ENCODE measurements around the gene TDRD10.

TDRD10 gene

DNA sequence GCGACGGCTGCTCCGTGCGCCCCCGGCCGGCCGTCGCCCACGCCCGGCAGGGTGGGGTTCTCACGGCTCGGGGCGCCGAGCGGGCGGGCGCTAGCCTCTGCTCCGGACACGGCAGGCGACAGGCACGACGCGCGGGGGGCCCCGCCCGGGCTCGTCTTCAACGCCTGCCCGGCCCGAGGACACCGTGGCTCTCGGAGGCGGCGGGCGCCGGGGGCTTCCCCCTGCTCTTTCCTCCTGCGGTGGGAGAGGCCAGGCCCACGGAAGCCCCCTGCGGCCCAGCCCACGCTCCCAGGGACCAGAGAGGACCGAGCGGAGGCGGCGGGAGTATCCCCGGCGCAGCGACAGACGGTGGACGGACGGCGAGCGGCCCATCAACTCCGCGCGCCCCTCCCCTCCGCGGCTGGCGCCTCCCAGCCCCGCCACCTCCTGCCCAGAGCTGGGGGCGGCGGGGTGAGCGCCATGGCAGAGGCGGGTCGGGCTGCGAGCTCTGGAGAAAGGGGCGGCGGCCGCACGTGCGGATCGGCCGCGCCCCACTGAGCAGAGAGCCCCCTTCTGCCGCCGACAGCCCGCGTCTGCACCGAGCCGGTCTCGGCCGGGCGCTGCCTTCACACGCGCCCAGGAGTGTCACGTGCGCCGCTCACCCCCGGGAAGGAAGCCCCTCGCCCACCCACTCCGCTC is at the start of gene TDRD10, which contains the start of gene SHE:
TSS of gene TDRD10 (plus strand) at position 154 of the 678 bp plus-strand sequence. CDS start 4,685 bp downstream, outside the sequence.
TSS of gene SHE (minus strand) at position 347 of the 678 bp plus-strand sequence. CDS start 386 bp downstream, outside the sequence.
- no peak for TF ChIP-seq CTCF (IDR thresholded peaks at IDR 0.05; ENCODE audit: control insufficient read depth, insufficient read depth, low read depth, low read length, missing control alignments)
- no peak within 1 kb of the TSS for H3K4me3 ChIP-seq (ENCODE audit: control insufficient read depth, low read depth, low read length)
- no peak for DNase-seq (ENCODE audit: low read depth)

- H3K4me3 ChIP-seq (ENCODE audit: control insufficient read depth, low read depth, low read length) = no peak overlapping the region
Observed at GRCh38 chr1:154453161-154453560, 48.9 kb upstream of the TDRD10 start.

DNA sequence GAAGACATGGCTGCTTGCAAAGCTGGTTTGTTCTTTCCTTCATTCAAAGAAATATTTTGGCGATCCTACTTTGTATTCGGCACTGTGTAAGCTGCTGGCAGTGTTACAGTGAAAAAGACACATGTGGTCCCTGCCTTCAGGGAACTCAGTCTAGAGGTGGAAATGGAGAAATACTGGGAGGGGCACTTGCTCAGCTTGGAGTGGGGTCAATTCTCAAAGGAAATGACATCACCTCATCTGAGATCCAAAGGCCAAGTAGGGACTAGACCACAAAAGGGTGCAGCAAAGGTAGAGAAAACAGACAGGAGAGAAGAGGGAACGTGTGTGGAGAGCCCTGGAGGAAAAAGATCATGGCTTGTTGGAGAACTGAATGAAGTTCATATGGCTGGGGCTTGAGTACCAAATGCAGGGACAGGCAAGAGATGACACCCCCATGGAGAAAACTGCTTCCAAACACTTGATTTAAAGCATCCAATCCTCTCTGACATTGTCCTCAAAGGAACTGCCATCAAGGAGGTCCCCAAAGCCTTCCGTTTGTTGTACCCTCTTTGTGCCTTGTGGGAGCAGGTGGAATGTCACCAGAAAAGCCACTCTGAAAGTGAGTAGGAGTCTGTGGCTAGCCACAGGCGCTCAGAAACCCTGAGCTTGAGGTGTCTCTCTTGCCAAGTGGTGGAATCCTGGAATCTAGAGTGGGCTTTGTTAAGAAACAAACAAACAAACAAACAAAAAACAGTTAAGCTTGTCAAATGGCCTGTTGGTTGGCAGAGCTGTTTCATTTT is 48.3 kb upstream of the TDRD10 start:
- no peak overlapping the region for H3K4me3 ChIP-seq (ENCODE audit: control insufficient read depth, low read depth, low read length)
- DNase-seq (ENCODE audit: low read depth) = no peak
- no peak for TF ChIP-seq CTCF (IDR thresholded peaks at IDR 0.05; ENCODE audit: control insufficient read depth, insufficient read depth, low read depth, low read length, missing control alignments)

More at GRCh38 chr1:154453161-154453560, 48.9 kb upstream of the TDRD10 start:
- no peak for DNase-seq (ENCODE audit: low read depth)
- TF ChIP-seq CTCF (IDR thresholded peaks at IDR 0.05; ENCODE audit: control insufficient read depth, insufficient read depth, low read depth, low read length, missing control alignments) = no peak

DNA sequence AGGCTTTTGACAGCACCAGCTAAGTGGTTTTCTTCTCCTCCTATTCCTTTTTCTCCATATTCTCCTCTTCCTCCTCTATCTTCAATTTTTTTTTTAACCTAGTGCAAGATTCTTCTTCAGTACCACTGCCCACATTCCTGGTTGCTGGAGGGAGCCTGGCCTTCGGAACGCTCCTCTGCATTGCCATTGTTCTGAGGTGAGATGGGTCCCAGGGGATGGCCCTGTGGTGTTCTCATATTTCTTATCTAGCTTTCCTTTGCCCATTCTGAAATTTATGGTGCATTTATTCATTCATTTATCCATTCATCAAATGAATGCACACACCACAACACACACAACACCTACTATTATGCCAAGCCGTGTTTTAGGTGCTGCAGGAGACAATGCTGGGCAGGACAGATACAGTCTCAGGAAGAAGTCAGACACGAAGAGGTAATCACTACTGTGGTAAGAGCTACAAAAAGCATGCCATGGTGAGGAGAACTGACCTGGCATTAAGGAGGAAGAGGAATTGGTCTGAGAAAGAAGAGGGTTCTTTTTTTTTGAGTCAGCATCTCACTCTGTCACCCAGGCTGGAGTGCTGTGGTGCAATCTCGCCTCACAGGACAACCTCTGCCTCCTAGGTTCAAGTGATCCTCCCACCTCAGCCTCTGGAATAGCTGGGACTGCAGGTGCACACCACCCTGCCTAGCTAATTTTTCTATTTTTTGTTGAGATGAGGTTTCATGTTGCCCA is 47.5 kb upstream of the TDRD10 start:
- DNase-seq (ENCODE audit: low read depth) = no peak
- TF ChIP-seq CTCF (IDR thresholded peaks at IDR 0.05; ENCODE audit: control insufficient read depth, insufficient read depth, low read depth, low read length, missing control alignments) = no peak

DNA sequence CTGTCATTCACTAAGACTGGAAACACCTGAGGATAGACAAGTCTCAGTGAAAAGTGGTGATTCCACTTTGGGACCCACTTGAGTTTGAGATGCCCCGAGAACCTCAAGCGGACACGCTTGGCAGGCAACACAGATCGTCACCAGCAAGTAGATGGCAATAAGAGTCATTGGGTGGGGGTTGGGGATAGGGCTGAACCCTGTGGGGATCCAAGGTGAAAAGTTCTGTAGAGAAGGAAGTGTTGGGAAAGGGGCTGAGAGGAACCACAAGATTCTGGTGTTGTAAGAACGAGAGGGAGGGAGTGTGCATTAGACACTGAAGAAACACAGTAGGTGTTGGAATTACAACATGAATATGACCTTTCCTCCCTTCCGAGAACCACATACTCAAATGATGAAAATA is 45.4 kb upstream of the TDRD10 start:
- TF ChIP-seq CTCF (IDR thresholded peaks at IDR 0.05; ENCODE audit: control insufficient read depth, insufficient read depth, low read depth, low read length, missing control alignments) = no peak
- DNase-seq (ENCODE audit: low read depth) = no peak
- no peak overlapping the region for H3K4me3 ChIP-seq (ENCODE audit: control insufficient read depth, low read depth, low read length)

More for the DNA sequence above, 47.5 kb upstream of the TDRD10 start:
- no peak overlapping the region for H3K4me3 ChIP-seq (ENCODE audit: control insufficient read depth, low read depth, low read length)

DNA sequence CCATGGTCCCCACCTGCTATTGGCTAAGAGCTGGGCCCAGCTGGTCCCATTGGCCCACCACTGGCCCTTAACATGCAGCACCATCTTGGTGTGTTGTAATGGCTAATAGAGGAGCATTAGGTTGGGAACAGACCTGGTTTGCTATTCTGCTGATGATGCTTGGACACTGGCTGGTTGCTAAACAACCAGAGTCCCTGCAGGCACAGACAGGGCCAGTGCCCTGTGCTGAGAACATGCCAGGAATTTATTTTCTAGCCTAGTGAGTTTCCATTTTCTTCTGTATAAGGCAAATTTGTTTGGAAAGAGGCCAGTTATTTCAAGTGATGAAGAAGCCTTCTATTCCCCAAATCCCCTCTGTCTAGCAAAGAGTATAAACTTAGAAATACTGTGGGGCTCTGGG is 42.9 kb upstream of the TDRD10 start:
- no peak for DNase-seq (ENCODE audit: low read depth)
- TF ChIP-seq CTCF (IDR thresholded peaks at IDR 0.05; ENCODE audit: control insufficient read depth, insufficient read depth, low read depth, low read length, missing control alignments) = no peak
- no peak overlapping the region for H3K4me3 ChIP-seq (ENCODE audit: control insufficient read depth, low read depth, low read length)

Data from AG09309 (cell line).